Vagina (tissue), 2 donors: ENCODE results near the gene SLC30A3.

Experiments used
- POLR2A ChIP-seq, 2 donors: fragments of 450-650 bp; IDR thresholded peaks; one replicate each; pipeline ENCODE4 v1.6.1; 2017; ENCODE audit warnings: antibody characterized with exemption in 2 of 2, mild to moderate bottlenecking in 2 of 2, moderate library complexity in 2 of 2
- POLR2AphosphoS5 ChIP-seq, 2 donors: sonication (generic); formaldehyde crosslinking; IDR thresholded peaks; one replicate each; pipeline ENCODE4 v1.9.0; 2017; ENCODE audit warnings: antibody characterized with exemption in 2 of 2, mild to moderate bottlenecking in 2 of 2, low read depth in 1 of 2; ENCODE audit not compliant: insufficient read depth in 1 of 2
- TF ChIP-seq, protein P1 (sequence below), 3 experiments: fragments of 450-650 bp in 2 of 3; fragments of 200-600 bp in 1 of 3; sonication (generic) in 1 of 3; IDR thresholded peaks; one replicate each; pipeline ENCODE4 v1.5.1; 2017 to 2019; ENCODE audit warnings: antibody characterized with exemption in 3 of 3, mild to moderate bottlenecking in 2 of 3, moderate library complexity in 2 of 3

DNA sequence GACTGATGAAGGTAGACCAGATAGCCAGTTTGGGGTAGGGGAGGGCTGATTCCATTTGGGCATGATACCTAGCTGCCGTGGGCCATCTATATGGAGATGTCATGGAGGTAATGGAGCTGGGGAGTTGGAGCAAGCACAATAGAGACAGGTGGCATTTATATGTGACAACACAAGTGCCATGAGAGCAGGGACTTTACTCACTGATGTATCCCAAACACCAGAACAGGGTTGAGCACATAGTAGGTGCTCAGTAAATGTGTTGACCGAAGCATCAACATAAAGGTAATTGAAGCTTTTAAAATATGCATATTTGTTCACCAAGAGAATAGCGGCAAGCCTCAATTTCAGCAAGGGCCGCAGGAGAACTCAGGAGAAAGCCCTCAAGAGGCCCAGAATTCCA is 15.0 kb downstream of the SLC30A3 start:
- TF ChIP-seq, protein P1, sequence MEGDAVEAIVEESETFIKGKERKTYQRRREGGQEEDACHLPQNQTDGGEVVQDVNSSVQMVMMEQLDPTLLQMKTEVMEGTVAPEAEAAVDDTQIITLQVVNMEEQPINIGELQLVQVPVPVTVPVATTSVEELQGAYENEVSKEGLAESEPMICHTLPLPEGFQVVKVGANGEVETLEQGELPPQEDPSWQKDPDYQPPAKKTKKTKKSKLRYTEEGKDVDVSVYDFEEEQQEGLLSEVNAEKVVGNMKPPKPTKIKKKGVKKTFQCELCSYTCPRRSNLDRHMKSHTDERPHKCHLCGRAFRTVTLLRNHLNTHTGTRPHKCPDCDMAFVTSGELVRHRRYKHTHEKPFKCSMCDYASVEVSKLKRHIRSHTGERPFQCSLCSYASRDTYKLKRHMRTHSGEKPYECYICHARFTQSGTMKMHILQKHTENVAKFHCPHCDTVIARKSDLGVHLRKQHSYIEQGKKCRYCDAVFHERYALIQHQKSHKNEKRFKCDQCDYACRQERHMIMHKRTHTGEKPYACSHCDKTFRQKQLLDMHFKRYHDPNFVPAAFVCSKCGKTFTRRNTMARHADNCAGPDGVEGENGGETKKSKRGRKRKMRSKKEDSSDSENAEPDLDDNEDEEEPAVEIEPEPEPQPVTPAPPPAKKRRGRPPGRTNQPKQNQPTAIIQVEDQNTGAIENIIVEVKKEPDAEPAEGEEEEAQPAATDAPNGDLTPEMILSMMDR (IDR thresholded peaks at IDR 0.05), result no peak
- TF ChIP-seq POLR2A (IDR thresholded peaks at IDR 0.05) (no peak), POLR2AphosphoS5 (IDR thresholded peaks at IDR 0.05; ENCODE audit: insufficient read depth in 1 of 2, low read depth in 1 of 2) (no peak)
